GM11168 (cell line): ENCODE data around the gene AUTS2.

Source experiments
- in situ Hi-C: fragments of 300-500 bp; cut with MboI; formaldehyde crosslinking; loops from one replicate; pipeline ENCODE4 v1.12.0; 2022; ENCODE audit warnings: low sequenced_read_pairs; ENCODE audit not compliant: unreplicated experiment

The AUTS2 gene

DNA sequence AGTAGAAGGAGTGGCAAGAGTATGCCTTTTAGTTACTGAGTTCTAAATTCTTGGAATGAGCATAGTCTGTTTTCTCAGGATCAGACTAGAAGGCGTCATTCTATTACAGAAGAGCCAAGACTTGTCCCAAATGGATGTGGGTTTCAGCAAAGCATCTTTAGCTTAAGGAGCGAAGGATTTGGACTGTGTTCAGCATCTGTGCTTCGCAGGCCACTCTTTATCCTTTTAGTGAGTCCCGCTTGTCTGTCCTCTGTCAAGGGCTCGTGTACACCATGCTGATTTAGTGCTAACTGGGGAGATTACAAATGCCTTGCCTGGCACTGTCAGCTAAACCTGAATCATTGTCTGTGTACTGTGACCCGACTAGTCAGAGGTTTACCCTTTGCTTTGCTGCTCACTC is 465.7 kb downstream of the AUTS2 start:
- in situ Hi-C loops, result no loop called here

DNA sequence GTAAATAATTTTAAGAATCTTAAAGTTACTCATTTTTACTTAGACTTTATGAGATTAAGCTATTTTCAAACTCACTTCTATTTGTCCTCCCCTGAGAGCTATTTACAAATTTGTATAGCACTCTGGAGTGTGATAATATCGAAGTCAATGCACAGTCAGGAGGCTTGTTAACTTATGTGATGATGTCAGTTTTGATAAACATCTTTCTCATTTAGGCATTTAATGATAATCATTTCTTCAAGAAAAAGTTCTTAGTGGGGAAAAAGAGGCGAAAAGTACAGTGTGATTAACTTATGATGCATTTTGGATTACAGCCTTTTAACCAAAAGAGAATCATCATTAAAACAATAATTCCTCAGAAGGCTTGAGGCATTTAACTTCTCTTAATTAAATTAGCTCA is 468.6 kb downstream of the AUTS2 start:
- in situ Hi-C loops, result no loop called here

DNA sequence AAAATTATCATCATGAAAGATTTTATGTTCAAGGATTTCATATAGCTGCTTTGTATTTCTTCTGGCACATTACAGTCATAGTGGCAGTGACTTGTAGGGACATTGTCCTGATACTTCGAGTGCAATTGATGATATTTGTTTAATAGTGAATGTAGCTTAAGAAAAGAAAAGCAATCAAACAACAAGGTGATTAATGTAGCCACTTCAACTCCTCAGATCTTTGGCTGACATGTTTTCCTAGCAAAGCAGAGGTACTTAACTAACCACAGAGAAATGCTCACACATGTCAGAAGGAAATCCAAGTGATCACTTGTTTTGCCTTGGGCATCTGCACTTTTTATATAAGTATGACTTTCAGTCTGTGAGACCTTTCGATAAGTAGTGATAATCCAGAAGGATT is 470.3 kb downstream of the AUTS2 start:
- in situ Hi-C loops, result no loop called here

GRCh38 chr7:70069977-70070376 is 471.7 kb downstream of the AUTS2 start:
- in situ Hi-C loops, result no loop called here

DNA sequence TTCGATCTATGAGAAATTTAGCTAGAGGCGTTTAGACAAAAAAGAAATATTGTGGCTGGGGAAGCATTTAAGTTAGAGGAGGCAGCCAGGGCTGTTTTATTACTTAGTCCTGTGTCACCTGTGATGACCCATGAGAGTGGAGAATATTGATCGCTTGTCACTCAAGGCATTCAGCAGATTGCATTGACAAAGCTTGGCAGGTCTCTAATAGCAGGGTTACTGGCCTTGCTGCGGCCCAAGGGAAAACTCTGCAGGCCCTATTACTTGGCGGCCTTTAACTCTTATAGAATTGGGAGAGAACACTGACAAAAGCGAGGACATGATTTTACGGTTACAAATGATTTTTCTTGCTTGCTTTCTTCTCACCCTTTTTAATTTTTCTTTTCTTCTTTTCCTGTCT is 473.5 kb downstream of the AUTS2 start:
- in situ Hi-C loops, result no loop called here

DNA sequence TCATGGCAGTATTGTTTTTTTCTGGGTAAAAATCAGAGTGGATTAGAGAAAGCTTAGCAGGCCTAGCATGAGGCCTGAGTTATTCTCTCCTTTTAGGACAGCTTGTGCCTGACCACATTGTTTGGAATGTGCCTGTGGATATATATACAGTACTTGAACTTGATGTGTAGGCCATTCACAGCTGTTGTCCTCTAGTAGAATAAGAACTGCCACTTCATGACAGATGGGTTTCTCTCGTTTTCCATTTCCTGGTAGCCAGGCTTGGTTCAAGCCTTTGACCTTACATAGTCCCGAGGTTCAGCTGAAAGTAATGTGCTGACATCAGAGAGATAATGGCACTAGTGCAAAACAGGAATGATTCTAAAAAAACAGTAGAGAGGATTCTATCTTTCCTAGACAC is 473.9 kb downstream of the AUTS2 start:
- in situ Hi-C loops, result no loop called here

- in situ Hi-C loops, result no loop called here
These were observed 478.1 kb downstream of the AUTS2 start for GRCh38 chr7:70076325-70076724.

- in situ Hi-C loops, result no loop called here
These were observed 483.9 kb downstream of the AUTS2 start for GRCh38 chr7:70082099-70082611.

GRCh38 chr7:70091362-70091761 is 493.1 kb downstream of the AUTS2 start:
- in situ Hi-C loops, result no loop called here

- in situ Hi-C loops, result no loop called here
These were observed 494.3 kb downstream of the AUTS2 start for GRCh38 chr7:70092314-70093204.

- in situ Hi-C loops, result no loop called here
These were observed 495.1 kb downstream of the AUTS2 start for GRCh38 chr7:70093205-70093904.

- in situ Hi-C loops, result no loop called here
These were observed 496.6 kb downstream of the AUTS2 start for GRCh38 chr7:70094831-70095230.

GRCh38 chr7:70097645-70098044 is 499.4 kb downstream of the AUTS2 start:
- in situ Hi-C loops, result no loop called here

DNA sequence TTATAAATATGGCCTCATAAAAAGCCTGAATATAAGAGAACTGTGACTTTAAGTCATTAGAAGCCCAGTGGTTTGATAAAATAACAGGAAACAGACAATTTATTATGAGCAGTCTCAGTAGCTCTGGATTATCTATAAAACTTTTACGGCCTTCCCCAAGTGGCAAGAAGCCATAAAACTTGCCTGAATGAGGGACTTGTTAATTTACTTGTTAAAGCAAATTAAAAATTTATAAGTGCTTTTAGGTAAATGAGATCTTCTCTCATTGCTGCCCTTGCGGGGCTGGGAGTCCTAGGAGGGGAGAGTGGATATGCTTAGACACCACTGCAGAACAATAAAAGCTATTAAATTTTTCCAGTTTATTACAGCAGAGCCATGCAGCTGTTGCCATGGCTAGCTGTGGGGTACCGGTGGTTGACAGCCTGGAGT is 499.9 kb downstream of the AUTS2 start:
- in situ Hi-C loops, result no loop called here

DNA sequence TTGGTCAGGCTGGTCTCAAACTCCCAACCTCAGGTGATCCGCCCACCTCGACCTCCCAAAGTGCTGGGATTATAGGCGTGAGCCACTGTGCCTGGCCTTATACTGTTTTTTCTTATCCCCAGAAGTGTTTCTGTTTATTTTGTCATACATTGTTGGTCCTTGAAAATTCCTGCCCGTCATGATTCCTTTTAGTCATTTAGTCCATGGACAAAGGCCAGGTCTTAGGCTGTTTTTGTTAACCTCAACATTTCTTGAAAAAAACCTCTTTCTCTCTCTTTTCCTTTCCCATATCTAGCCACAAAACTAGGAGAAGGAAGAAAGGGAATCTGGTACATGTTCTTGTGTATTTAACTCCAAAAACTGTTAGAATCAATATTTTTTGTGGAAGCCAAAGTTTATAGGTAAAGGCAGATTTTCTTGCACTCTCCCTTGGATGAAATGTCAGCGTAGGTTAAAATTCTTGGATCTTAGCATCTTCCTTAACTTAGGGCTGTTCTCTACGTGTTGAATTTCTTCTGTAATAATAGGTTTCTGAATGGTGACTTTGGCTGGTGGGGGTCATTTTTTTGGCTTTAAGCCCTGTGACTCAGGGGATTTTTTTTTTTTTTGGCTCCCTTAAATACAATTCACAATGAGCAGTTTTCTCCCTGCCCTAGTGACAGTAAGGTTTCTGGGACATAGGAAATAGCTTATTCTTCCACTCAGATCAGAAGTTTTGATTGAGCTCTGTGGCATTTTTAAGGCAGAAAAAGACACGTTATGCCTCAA is 500.8 kb downstream of the AUTS2 start:
- in situ Hi-C loops, result no loop called here

GRCh38 chr7:70104243-70104642 is 506.0 kb downstream of the AUTS2 start:
- in situ Hi-C loops, result no loop called here

GRCh38 chr7:70113078-70113477 is 514.8 kb downstream of the AUTS2 start:
- in situ Hi-C loops, result no loop called here

DNA sequence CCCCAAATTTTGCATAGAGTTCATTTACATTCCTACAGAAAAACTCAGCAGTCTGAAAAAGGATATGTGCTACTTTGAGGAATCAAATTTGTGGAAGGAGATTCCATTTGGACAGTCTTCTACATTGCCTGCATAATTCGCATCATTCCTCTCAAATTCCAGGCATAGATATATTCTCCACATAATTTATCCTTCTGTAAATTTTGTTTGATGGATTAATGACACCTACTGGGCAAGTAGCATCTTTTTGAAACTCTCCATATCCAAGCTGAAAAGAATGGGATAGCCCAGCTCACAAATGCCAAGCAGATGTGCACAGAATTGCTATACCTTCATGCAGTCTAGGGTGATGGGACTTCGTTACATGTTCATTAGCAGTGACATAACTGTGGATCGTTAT is 515.3 kb downstream of the AUTS2 start:
- in situ Hi-C loops, result no loop called here

- in situ Hi-C loops, result no loop called here
These were observed 516.5 kb downstream of the AUTS2 start for GRCh38 chr7:70114806-70115205.

GRCh38 chr7:70116244-70116643 is 518.0 kb downstream of the AUTS2 start:
- in situ Hi-C loops, result no loop called here

DNA sequence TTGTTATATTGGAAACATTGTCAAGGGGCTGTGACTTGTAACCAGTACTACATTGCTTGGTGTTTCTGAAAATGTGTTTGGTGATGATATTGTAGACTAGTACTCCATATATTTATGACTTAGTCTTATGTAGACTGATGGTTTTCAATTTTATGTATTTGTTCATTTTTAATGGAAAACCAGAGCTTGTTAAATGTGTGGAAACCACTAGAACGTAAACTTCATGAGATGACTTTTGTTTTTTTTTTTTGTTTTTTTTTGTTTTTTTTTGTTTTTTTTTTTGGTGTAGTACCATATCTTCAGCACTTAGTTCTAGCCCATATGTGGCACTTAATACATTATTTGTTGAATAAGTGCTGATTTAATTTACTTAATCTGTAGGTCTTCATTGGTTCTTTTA is 518.6 kb downstream of the AUTS2 start:
- in situ Hi-C loops, result no loop called here
